OCI-LY7 (cell line): Measurements from ENCODE around the gene TAPT1.

Source experiments
- EZH2phosphoT487 ChIP-seq: fragments of 200-600 bp; sonication (generic); IDR thresholded peaks from 2 replicates; pipeline ENCODE4 v1.6.1; 2018; ENCODE audit warnings: low read depth, borderline replicate concordance, mild to moderate bottlenecking, mixed run types, antibody characterized with exemption, low read length, moderate library complexity, mixed read lengths
- TF ChIP-seq, protein P1 (sequence below): fragments of 200-600 bp; sonication (generic); conservative IDR thresholded peaks from 2 replicates; pipeline ENCODE4 v1.5.1; 2014; ENCODE audit warnings: mild to moderate bottlenecking, antibody characterized with exemption, low read length, moderate library complexity, mixed read lengths

DNA sequence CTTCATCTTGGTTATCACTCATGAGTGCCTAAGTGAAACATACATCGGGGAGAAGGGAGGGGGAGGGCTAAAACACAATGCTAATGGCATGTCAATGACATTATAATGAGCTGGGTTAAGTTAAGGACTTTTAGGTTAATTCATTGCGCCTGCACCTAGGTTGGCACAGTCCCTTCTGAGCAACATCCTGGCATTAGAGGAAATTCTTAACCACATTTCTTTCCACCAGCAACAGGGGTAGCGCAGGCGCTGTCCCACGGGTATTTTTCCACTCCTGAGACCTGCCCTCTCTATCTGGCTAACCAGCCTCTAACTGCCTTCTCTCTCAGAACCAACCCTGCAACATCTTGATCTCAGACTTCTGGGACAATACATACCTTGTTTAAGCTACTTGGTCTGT is 103.5 kb downstream of the TAPT1 start:
- TF ChIP-seq, protein P1, sequence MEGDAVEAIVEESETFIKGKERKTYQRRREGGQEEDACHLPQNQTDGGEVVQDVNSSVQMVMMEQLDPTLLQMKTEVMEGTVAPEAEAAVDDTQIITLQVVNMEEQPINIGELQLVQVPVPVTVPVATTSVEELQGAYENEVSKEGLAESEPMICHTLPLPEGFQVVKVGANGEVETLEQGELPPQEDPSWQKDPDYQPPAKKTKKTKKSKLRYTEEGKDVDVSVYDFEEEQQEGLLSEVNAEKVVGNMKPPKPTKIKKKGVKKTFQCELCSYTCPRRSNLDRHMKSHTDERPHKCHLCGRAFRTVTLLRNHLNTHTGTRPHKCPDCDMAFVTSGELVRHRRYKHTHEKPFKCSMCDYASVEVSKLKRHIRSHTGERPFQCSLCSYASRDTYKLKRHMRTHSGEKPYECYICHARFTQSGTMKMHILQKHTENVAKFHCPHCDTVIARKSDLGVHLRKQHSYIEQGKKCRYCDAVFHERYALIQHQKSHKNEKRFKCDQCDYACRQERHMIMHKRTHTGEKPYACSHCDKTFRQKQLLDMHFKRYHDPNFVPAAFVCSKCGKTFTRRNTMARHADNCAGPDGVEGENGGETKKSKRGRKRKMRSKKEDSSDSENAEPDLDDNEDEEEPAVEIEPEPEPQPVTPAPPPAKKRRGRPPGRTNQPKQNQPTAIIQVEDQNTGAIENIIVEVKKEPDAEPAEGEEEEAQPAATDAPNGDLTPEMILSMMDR: no peak
- TF ChIP-seq EZH2phosphoT487: no peak
